ENCODE data around the gene PTPRU.

Gene PTPRU

GRCh38 chr1:29247571-29248273, 11.4 kb downstream of the PTPRU start:
- no peak for DNase-seq

- DNase-seq: no peak
Observed at GRCh38 chr1:29248409-29248808, 12.1 kb downstream of the PTPRU start.

- DNase-seq: no peak
Observed at GRCh38 chr1:29249170-29249691, 12.9 kb downstream of the PTPRU start.

GRCh38 chr1:29249951-29250581, 13.7 kb downstream of the PTPRU start:
- no peak for DNase-seq

GRCh38 chr1:29251164-29252124, 15.1 kb downstream of the PTPRU start:
- no peak for DNase-seq

- DNase-seq: no peak
Observed at GRCh38 chr1:29253180-29253579, 16.9 kb downstream of the PTPRU start.

- DNase-seq: no peak
Observed at GRCh38 chr1:29254346-29254745, 18.0 kb downstream of the PTPRU start.

GRCh38 chr1:29255134-29255666, 18.9 kb downstream of the PTPRU start:
- DNase-seq: no peak

GRCh38 chr1:29256394-29256793, 20.1 kb downstream of the PTPRU start:
- DNase-seq: no peak

- no peak for DNase-seq
Observed at GRCh38 chr1:29256979-29257804, 20.9 kb downstream of the PTPRU start.

GRCh38 chr1:29258189-29258975, 22.1 kb downstream of the PTPRU start:
- DNase-seq: no peak

GRCh38 chr1:29258976-29259801, 22.9 kb downstream of the PTPRU start:
- no peak for DNase-seq

GRCh38 chr1:29259802-29260441, 23.6 kb downstream of the PTPRU start:
- DNase-seq: no peak

GRCh38 chr1:29260531-29260930, 24.2 kb downstream of the PTPRU start:
- DNase-seq: no peak

- DNase-seq: no peak
Observed at GRCh38 chr1:29264773-29265389, 28.6 kb downstream of the PTPRU start.

- DNase-seq: no peak
Observed at GRCh38 chr1:29266912-29267311, 30.6 kb downstream of the PTPRU start.

GRCh38 chr1:29267321-29268070, 31.2 kb downstream of the PTPRU start:
- no peak for DNase-seq

GRCh38 chr1:29269382-29269781, 33.1 kb downstream of the PTPRU start:
- no peak for DNase-seq

Data from SIG-M5 (cell line).